HG03354 (cell line): ENCODE data around the gene ABTB2.
"Not testable (repeated sequence)": the region's sequence is repeated elsewhere in the genome, so short reads cannot be mapped to it uniquely, and the experiment has no call there.

Source experiments
- ATAC-seq: cut with Tn5 transposase; IDR thresholded peaks from one replicate; pipeline ENCODE4 v1.9.1; 2021; ENCODE audit warnings: mild to moderate bottlenecking; ENCODE audit not compliant: unreplicated experiment, poor library complexity, severe bottlenecking

ABTB2 gene

GRCh38 chr11:34182921-34183685 is 174.7 kb downstream of the ABTB2 start:
- no peak for ATAC-seq

DNA sequence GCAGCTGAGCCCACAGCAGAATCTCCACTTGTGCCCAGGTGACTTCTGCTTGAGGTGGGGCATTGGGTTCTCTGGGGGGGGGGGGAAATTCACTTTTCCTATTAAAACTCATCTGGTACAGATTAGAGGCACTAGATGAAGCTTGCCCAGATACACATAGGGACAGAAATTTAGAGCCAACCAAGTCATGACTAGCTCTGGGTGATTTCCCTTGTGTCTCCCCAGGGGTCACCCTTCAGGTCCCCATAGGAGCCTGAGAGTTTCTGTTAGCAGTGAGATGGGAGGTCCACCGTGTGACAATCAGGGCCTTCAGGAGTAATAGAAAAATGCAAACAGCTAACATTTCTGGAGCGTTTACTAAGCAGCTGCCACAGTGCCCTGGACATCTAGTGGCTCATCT is 175.4 kb downstream of the ABTB2 start:
- no peak for ATAC-seq

DNA sequence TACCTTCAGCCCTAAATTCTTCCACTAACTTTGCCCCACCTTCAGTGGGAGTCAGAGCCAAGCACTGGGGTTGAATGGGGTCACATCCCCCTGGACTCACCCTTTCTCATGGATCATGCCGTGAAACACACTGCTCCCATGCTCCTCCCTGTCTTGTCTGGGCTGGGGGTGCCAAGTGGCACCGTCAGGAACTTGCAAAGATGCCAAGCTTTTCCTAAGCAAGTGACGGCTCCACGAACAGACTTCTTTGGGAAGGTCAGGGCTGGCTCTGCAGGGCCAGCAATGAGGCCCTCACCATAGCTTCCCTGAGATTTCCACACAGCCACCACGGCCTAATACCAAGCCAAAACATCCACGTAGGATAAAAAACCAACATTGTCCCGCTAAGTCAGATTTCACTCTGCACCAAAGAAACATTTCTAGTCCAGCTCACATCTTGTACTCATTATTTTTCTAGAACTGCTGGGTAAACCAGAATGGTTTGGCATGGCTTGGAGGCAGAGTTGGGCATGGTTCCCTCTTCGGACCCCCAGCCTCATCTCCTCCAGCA is 175.9 kb downstream of the ABTB2 start:
- no peak for ATAC-seq

- ATAC-seq, result no peak
These were observed 176.6 kb downstream of the ABTB2 start for GRCh38 chr11:34181251-34181650.

DNA sequence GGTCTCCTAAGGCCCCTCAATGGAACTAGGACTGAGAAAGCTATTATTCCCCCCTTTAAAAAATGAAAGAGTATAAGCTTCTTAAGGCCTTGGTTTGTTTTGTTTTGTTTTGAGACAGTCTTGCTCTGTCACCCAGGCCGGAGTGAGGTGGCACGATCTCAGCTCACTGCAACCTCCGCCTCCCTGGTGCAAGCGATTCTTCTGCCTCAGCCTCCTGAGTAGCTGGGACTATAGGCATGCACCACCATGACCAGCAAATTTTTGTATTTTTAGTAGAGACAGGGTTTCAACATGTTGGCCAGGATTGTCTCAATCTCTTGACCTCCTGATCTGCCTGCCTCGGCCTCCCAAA is 177.0 kb downstream of the ABTB2 start:
- not testable (repeated sequence) for ATAC-seq

DNA sequence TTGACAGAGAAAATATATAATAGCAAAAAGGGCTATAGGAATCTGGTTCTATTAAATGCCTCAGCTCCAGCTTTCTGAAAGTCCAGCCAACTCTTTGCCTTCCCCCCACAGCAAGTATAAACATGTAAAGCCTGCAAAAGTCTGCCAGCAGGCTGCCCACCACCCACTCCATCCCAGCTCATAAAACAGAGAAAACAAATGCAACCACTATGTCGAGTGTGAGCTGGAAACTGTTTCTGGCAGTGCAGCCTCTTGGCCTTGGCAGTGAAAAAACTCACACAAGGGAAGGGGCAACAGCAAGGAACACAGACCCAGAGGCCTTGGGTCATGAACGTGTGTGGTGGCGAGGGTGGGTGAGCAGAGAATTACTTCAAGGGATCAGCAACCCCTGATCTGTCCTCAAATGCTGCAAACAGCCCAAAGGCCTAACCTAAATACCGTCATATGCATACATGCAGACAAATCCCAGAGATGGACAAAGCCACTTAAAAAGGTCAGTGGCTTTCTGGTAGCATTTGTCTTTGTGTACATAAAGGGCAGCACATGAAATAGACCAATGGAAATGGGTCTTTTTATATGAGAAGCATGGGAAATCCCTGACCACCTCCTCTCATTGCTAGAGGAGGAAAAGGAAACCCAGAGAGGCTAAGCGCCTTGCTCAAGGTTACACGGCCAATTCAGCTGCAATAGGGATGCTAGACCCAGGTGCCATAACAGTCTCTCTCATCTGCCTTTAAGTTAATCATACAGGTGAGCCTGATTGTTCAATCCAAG is 177.6 kb downstream of the ABTB2 start:
- no peak for ATAC-seq

DNA sequence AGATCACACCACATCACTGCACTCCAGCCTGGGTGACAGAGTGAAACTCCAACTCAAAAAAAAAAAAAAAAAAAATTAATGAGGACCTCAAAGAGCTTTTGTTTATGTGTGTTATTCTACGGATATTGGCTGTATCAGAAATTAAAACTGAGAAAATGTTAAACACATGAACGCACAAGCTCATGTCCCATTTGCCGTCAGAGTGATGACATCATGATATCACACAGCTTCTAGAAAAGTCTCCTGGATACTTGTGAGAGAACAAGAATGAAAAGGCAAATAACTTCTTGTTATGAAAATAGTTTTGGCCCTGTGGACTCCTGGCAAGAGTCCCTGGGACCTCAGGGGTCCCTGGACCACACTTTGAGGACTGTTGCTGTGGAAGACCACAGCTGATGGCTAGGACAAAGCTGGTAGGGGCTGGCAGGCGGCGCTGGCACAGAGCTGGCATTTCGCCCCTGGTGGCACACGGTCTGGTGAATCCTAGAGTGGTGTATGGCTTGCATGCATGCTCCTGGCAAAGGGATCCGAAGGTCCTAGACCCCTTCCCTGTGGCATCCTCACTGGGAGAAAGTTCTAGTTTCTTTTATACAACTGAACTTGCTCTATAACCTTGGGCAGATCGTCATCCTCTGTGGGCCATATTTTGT is 178.7 kb downstream of the ABTB2 start:
- no peak for ATAC-seq

GRCh38 chr11:34178209-34178821 is 179.5 kb downstream of the ABTB2 start:
- no peak for ATAC-seq

GRCh38 chr11:34176751-34177209 is 181.0 kb downstream of the ABTB2 start:
- ATAC-seq, result no peak

DNA sequence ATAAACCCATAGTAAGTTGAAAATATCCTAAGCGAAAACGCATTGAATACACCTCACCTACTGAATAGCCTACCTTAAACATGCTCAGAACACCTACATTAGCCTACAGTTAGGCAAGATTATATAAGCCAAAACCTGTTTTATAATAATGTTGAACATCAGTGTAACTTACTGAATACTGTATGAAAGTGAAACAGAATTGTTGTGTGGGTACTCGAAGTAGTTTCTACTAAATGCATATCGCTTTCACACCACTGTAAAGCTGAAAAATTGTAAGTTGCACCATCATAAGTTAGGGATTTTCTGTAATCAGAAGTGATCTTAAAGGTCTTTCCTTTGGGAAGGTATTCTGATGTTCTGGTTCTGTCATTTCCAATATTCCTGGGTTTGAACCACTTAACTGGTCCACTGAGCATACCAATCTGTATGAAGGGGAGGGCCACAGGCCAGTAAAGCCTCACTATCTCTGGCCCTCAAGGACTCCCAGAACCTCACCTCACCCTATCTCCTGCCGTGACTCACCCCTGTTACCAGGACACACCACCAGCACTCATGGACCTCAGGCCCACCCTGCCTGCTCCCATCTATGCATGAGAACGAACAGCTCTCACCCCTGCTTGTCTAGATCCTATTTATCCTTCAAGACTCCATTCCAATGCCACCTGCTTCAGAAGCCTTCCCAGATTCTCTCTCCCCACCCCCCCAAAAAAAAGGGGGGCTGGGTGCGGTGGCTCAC is 182.4 kb downstream of the ABTB2 start:
- ATAC-seq, result no peak

- ATAC-seq, result peak; percentile 87
These were observed 183.3 kb downstream of the ABTB2 start for GRCh38 chr11:34174412-34175041.

- ATAC-seq, result no peak
These were observed 184.8 kb downstream of the ABTB2 start for GRCh38 chr11:34173050-34173449.

GRCh38 chr11:34169686-34170085 is 188.1 kb downstream of the ABTB2 start:
- no peak for ATAC-seq

GRCh38 chr11:34168642-34169420 is 189.0 kb downstream of the ABTB2 start:
- no peak for ATAC-seq

- no peak for ATAC-seq
These were observed 189.8 kb downstream of the ABTB2 start for GRCh38 chr11:34167961-34168360.

- no peak for ATAC-seq
These were observed 190.7 kb downstream of the ABTB2 start for GRCh38 chr11:34166806-34167740.
